OCI-LY1 (cell line): ENCODE data around the gene MBNL1.

Experiments used
- CTCF ChIP-seq: fragments of 200-600 bp; sonication (generic), shearing (Covaris generic); IDR thresholded peaks from 2 replicates; pipeline ENCODE4 v1.5.1; 2017; ENCODE audit warnings: mild to moderate bottlenecking, antibody characterized with exemption, low read length, moderate library complexity, mixed read lengths
- EZH2 ChIP-seq: fragments of 200-600 bp; sonication (generic), shearing (Covaris generic); IDR thresholded peaks from 2 replicates; pipeline ENCODE4 v1.8.0; 2017; ENCODE audit warnings: borderline replicate concordance, mixed run types, mild to moderate bottlenecking, antibody characterized with exemption, low read length, moderate library complexity, mixed read lengths

- TF ChIP-seq CTCF (no peak), EZH2 (no peak)
These were observed 134.1 kb downstream of the MBNL1 start for GRCh38 chr3:152402695-152403451.
